GM12891 (cell line): ENCODE results near the gene MYOM1.

Source experiments
- PAX5 ChIP-seq: IDR thresholded peaks from 2 replicates; pipeline ENCODE4 v1.6.1; 2011; ENCODE audit warnings: low read length, moderate library complexity, mild to moderate bottlenecking; ENCODE audit not compliant: insufficient read depth, severe bottlenecking
- POLR2A ChIP-seq: IDR thresholded peaks from 2 replicates; pipeline ENCODE4 v1.6.1; 2011; ENCODE audit warnings: low read depth, low read length, control low read depth
- TAF1 ChIP-seq: IDR thresholded peaks from 2 replicates; pipeline ENCODE4 v1.6.1; 2011; ENCODE audit warnings: low read depth, low read length, control low read depth

DNA sequence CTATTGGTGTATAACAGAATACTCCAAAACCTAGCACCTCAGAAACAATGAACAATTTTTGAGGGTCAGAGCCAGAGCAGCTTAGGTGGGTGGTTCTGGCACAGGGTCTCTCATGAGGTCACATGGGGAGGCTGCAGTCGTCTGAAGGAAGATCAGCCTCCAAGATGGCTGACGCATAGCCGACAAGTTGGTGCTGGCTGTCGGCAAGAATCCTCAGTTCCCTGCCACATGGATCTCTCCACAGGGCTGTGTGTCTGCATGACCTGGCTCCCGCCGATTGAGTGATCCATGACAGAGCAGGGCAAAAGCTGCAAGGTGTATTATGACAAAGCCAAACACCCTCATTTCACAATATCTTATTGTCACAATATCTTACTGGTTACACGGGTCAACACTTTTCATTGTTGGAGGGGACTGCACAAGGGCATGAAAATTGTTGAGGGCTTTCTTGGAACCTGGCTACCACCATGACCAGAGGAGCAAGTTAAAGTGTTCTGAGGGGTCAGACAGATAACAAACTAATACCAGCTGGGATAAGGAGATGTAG is 46.4 kb upstream of the MYOM1 start:
- TF ChIP-seq POLR2A (no peak), PAX5 (no peak), TAF1 (no peak)
